Esophagus muscularis mucosa (tissue), 4 donors: ENCODE results near the gene VSIG10L2. TPM values are rescaled to one million over a fixed set of nuclear protein-coding genes. Genes with fewer than 3 reads are reported as not detected.

Experiments used
- DNase-seq: peaks from one replicate; pipeline ENCODE4 v3.0.0-alpha.2; 2017; ENCODE audit errors: extremely low spot score
- H3K27ac ChIP-seq, 4 donors: fragments of 200-600 bp; sonication (generic); replicated peaks in 1 of 4; 1 replicate in 3 of 4; 2 replicates in 1 of 4; pipeline ENCODE4 v1.5.1; 2016 to 2019; ENCODE audit warnings: mild to moderate bottlenecking in 1 of 4
- H3K27me3 ChIP-seq, 4 donors: fragments of 200-600 bp; sonication (generic); one replicate each; pipeline versions ENCODE4 v1.5.1 to v1.6.0; 2016 to 2019
- H3K36me3 ChIP-seq, 4 donors: fragments of 200-600 bp; sonication (generic); one replicate each; pipeline ENCODE4 v1.5.1; 2016 to 2019
- H3K4me1 ChIP-seq, 4 donors: fragments of 200-600 bp; sonication (generic); one replicate each; pipeline ENCODE4 v1.5.1; 2016 to 2019
- H3K4me3 ChIP-seq, 4 donors: fragments of 200-600 bp; sonication (generic); 1 replicate in 2 of 4; 2 replicates in 2 of 4; pipeline ENCODE4 v1.5.1; 2016 to 2019; ENCODE audit warnings: mild to moderate bottlenecking in 4 of 4, moderate library complexity in 1 of 4
- H3K9me3 ChIP-seq, 4 donors: fragments of 200-600 bp; sonication (generic); 1 replicate in 3 of 4; 2 replicates in 1 of 4; pipeline ENCODE4 v1.5.1; 2016 to 2019
- CTCF ChIP-seq, 3 experiments: fragments of 200-600 bp in 2 of 3; fragments of 450-650 bp in 1 of 3; sonication (generic) in 2 of 3; IDR thresholded peaks; one replicate each; pipeline ENCODE4 v1.5.1; 2017 to 2019; ENCODE audit warnings: antibody characterized with exemption in 3 of 3, mild to moderate bottlenecking in 2 of 3, moderate library complexity in 1 of 3
- EP300 ChIP-seq: sonication (generic); formaldehyde crosslinking; IDR thresholded peaks from one replicate; pipeline ENCODE4 v1.6.1; 2017; ENCODE audit warnings: antibody characterized with exemption
- POLR2A ChIP-seq: fragments of 450-650 bp; IDR thresholded peaks from one replicate; pipeline ENCODE4 v1.6.1; 2017; ENCODE audit warnings: antibody characterized with exemption, moderate library complexity, mild to moderate bottlenecking, low read depth
- POLR2AphosphoS5 ChIP-seq, 2 donors: sonication (generic); formaldehyde crosslinking; IDR thresholded peaks; one replicate each; pipeline ENCODE4 v1.6.1; 2017; ENCODE audit warnings: antibody characterized with exemption in 2 of 2
- WGBS: methylation state at CpG from one replicate; pipeline ENCODE4 v1.1.5; 2018; 5-methylcytosine and 5-hydroxymethylcytosine counted together
- intact Hi-C: fragments of 100-400 bp; cut with DNase I; formaldehyde crosslinking; loops from one replicate; pipeline ENCODE4 v1.15.1; 2023
- total RNA-seq, 4 donors: library from RNA; depleted of rRNA; stranded (reverse); fragments of >200 nt; gene quantifications; one replicate each; pipeline versions ENCODE4 v1.1.0 to v1.2.1, GENCODE V29; 2016

The VSIG10L2 gene
- total RNA-seq, 4 donors from 2014 or later, result 0.33 to 0.57 (median 0.39) TPM; not detected in 1

GRCh38 chr11:125975634-125976033 lies 29.8 kb downstream of the VSIG10L2 start:
- no peak overlapping the region for H3K4me3 ChIP-seq
- no peaks in the 10 kb centered on the region for H3K9me3 ChIP-seq
- intact Hi-C loops, result no loop called here
- TF ChIP-seq POLR2AphosphoS5 (IDR thresholded peaks at IDR 0.05) (no peak), EP300 (no peak), CTCF (IDR thresholded peaks at IDR 0.05) (no peak), POLR2A (no peak)
- no peaks in the 10 kb centered on the region for H3K27me3 ChIP-seq
- no peak overlapping the region for H3K27ac ChIP-seq
- 93% methylated on average over 6 of the region's 6 CpGs for WGBS
- H3K4me1 ChIP-seq, result peaks cover 0 to 11% (median 11%) of the 10 kb centered on the region in 4 donors
- no peak for DNase-seq
- H3K36me3 ChIP-seq, result peaks cover 0 to 11% (median 3%) of the 10 kb centered on the region in 4 donors

GRCh38 chr11:125976156-125976555 lies 30.3 kb downstream of the VSIG10L2 start:
- Histone ChIP-seq H3K4me1 (peaks cover 0 to 11% (median 11%) of the 10 kb centered on the region in 4 donors), H3K27ac (no peak overlapping the region), H3K27me3 (no peaks in the 10 kb centered on the region), H3K4me3 (no peak overlapping the region), H3K9me3 (no peaks in the 10 kb centered on the region), H3K36me3 (peaks cover 0 to 16% (median 4%) of the 10 kb centered on the region in 4 donors)
- intact Hi-C loops, result no loop called here
- DNase-seq, result no peak
- TF ChIP-seq POLR2AphosphoS5 (IDR thresholded peaks at IDR 0.05) (no peak), CTCF (IDR thresholded peaks at IDR 0.05) (no peak), POLR2A (no peak), EP300 (no peak)

GRCh38 chr11:125977333-125977732 lies 31.5 kb downstream of the VSIG10L2 start:
- no peaks in the 10 kb centered on the region for H3K9me3 ChIP-seq
- no peak for DNase-seq
- peaks cover 0 to 11% (median 11%) of the 10 kb centered on the region in 4 donors for H3K4me1 ChIP-seq
- H3K4me3 ChIP-seq, result no peak overlapping the region
- intact Hi-C loops, result no loop called here
- H3K27me3 ChIP-seq, result no peaks in the 10 kb centered on the region
- WGBS, result 94% methylated on average over 3 of the region's 3 CpGs
- H3K27ac ChIP-seq, result no peak overlapping the region
- H3K36me3 ChIP-seq, result peaks cover 0 to 22% (median 4%) of the 10 kb centered on the region in 4 donors
- TF ChIP-seq POLR2A (no peak), POLR2AphosphoS5 (IDR thresholded peaks at IDR 0.05) (no peak), EP300 (no peak), CTCF (IDR thresholded peaks at IDR 0.05) (no peak)

- no peak overlapping the region for H3K27ac ChIP-seq
- peaks cover 0 to 11% (median 11%) of the 10 kb centered on the region in 4 donors for H3K4me1 ChIP-seq
- 73% methylated on average over 6 of the region's 6 CpGs for WGBS
- H3K4me3 ChIP-seq, result no peak overlapping the region
- TF ChIP-seq POLR2AphosphoS5 (IDR thresholded peaks at IDR 0.05) (no peak), CTCF (IDR thresholded peaks at IDR 0.05) (no peak), EP300 (no peak), POLR2A (no peak)
- H3K27me3 ChIP-seq, result no peaks in the 10 kb centered on the region
- peaks cover 0 to 32% (median 9%) of the 10 kb centered on the region in 4 donors for H3K36me3 ChIP-seq
- intact Hi-C loops, result no loop called here
- no peaks in the 10 kb centered on the region for H3K9me3 ChIP-seq
- no peak for DNase-seq
Observed at GRCh38 chr11:125978181-125978716, 32.4 kb downstream of the VSIG10L2 start.
